K562 (cell line): ENCODE measurements around the gene PARD3. TPM values are rescaled to one million over a fixed set of nuclear protein-coding genes. Genes with fewer than 3 reads are reported as not detected.

ENCODE experiments used
- ATAC-seq: fragments of 200-7000 bp; cut with Tn5 transposase; 3 replicates; pipeline ENCODE4 v1.9.1; 2020; ENCODE audit warnings: moderate library complexity
- BruUV-seq: library from RNA; stranded (reverse); fragments of 400-500 nt; replicated peaks from 2 replicates; lab custom pipeline; 2021; lab: Mats Ljungman, UMichigan
- CTCF ChIA-PET: fragments of 300-600 bp; formaldehyde crosslinking; extraction: SDS; loops from one replicate; lab custom pipeline; 2021; ENCODE audit warnings: low intra/inter-chr PET ratio; lab: Yijun Ruan, JAX
- POLR2A ChIA-PET: fragments of 300-600, 350-650 bp; sonication (Branson Sonifier 250); formaldehyde crosslinking; extraction: SDS; loops from one replicate; lab custom pipeline; 2021; ENCODE audit warnings: antibody characterized with exemption, inconsistent platforms; lab: Yijun Ruan, JAX
- DNase-seq, 4 experiments: peaks; one replicate each; pipeline versions ENCODE4 v3.0.0 to v3.0.0-alpha.2; 2011 to 2018; ENCODE audit warnings: low spot score in 3 of 4, mixed read lengths in 3 of 4; ENCODE audit errors: extremely low read depth in 1 of 4
- FAIRE-seq: peaks from 2 replicates; lab custom pipeline; 2011; peaks lifted over from hg19 to GRCh38; lab: Jason Lieb, UNC
- H2AFZ ChIP-seq: 2 replicates; pipeline ENCODE4 v1.6.0; 2011; ENCODE audit warnings: low read depth, low read length, control low read depth, inconsistent platforms
- H3K27ac ChIP-seq: fragments of 200-600 bp; 3 replicates; pipeline ENCODE4 v1.8.0; 2011; ENCODE audit warnings: low read depth, mild to moderate bottlenecking, control low read depth, inconsistent platforms, low read length, moderate library complexity, mixed read lengths; ENCODE audit errors: extremely low read depth
- H3K27me3 ChIP-seq, 2 experiments: fragments of 300-600 bp in 1 of 2; 2 replicates in 1 of 2; 3 replicates in 1 of 2; pipeline versions ENCODE4 v1.6.0 to v1.8.0; 2011; ENCODE audit warnings: inconsistent platforms in 2 of 2, low read length in 2 of 2, mild to moderate bottlenecking in 1 of 2, mixed read lengths in 1 of 2, moderate library complexity in 1 of 2; ENCODE audit not compliant: control insufficient read depth in 2 of 2, insufficient read depth in 2 of 2
- H3K36me3 ChIP-seq: fragments of 300-600 bp; 3 replicates; pipeline ENCODE4 v1.8.0; 2011; ENCODE audit warnings: mild to moderate bottlenecking, low read length, inconsistent platforms; ENCODE audit not compliant: control insufficient read depth, insufficient read depth
- H3K4me1 ChIP-seq, 2 experiments: fragments of 200-600 bp in 1 of 2; replicated peaks in 1 of 2; 2 replicates in 1 of 2; 3 replicates in 1 of 2; pipeline versions ENCODE4 v1.5.1 to v1.8.0; 2011; ENCODE audit warnings: inconsistent platforms in 2 of 2, low read length in 2 of 2, mild to moderate bottlenecking in 1 of 2, mixed read lengths in 1 of 2, moderate library complexity in 1 of 2; ENCODE audit not compliant: control insufficient read depth in 2 of 2, insufficient read depth in 2 of 2
- H3K4me2 ChIP-seq: 2 replicates; pipeline ENCODE4 v1.6.1; 2011; ENCODE audit warnings: low read length, control low read depth, inconsistent platforms, mixed read lengths; ENCODE audit not compliant: insufficient read depth
- H3K4me3 ChIP-seq: fragments of 200-600 bp; sonication (generic), shearing (Covaris generic); 2 replicates; pipeline ENCODE4 v1.5.1; 2016; ENCODE audit warnings: control low read depth, inconsistent platforms
- H3K79me2 ChIP-seq: fragments of 200-600 bp; 3 replicates; pipeline ENCODE4 v1.8.0; 2011; ENCODE audit warnings: low read length, inconsistent platforms; ENCODE audit not compliant: control insufficient read depth, insufficient read depth
- H3K9ac ChIP-seq, 2 experiments: 2 replicates each; pipeline versions ENCODE4 v1.6.0 to v1.6.1; 2011; ENCODE audit warnings: low read depth in 2 of 2, low read length in 2 of 2, control low read depth in 1 of 2, inconsistent platforms in 1 of 2, mild to moderate bottlenecking in 1 of 2, mixed read lengths in 1 of 2; ENCODE audit not compliant: insufficient read depth in 1 of 2
- H3K9me1 ChIP-seq: one replicate; pipeline ENCODE4 v1.6.0; 2011; ENCODE audit warnings: inconsistent platforms, mild to moderate bottlenecking, low read length, moderate library complexity; ENCODE audit not compliant: control insufficient read depth, insufficient read depth
- H3K9me3 ChIP-seq: replicated peaks from 2 replicates; pipeline ENCODE4 v1.5.1; 2011; ENCODE audit warnings: low read depth, low read length, inconsistent platforms; ENCODE audit not compliant: control insufficient read depth, insufficient read depth
- H4K20me1 ChIP-seq: replicated peaks from 2 replicates; pipeline ENCODE4 v1.6.1; 2011; ENCODE audit warnings: low read length, inconsistent platforms, mixed read lengths; ENCODE audit not compliant: control insufficient read depth, insufficient read depth
- HMBOX1 ChIP-seq: sonication (generic); IDR thresholded peaks from 2 replicates; pipeline ENCODE4 v1.6.1; 2016
- IRF2 ChIP-seq: sonication (generic); formaldehyde crosslinking; IDR thresholded peaks from 2 replicates; pipeline ENCODE4 v1.8.1; 2022; ENCODE audit warnings: mild to moderate bottlenecking, missing genetic modification reagents
- NONO ChIP-seq, 2 experiments: fragments of 200-400 bp in 1 of 2; fragments of 450-650 bp in 1 of 2; formaldehyde crosslinking in 1 of 2; IDR thresholded peaks; 2 replicates each; pipeline ENCODE4 v1.6.1; 2017; ENCODE audit warnings: low read depth in 2 of 2, mild to moderate bottlenecking in 2 of 2, moderate library complexity in 2 of 2, low read length in 1 of 2
- PHTF2 ChIP-seq: fragments of 250-450 bp; sonication (Bioruptor Pico); IDR thresholded peaks from 2 replicates; pipeline ENCODE4 v1.5.0; 2021; ENCODE audit warnings: mild to moderate bottlenecking
- ZKSCAN1 ChIP-seq: fragments of 150-350 bp; IDR thresholded peaks from 2 replicates; pipeline ENCODE4 v1.6.1; 2016; ENCODE audit warnings: low read depth, low read length
- ZNF121 ChIP-seq: sonication (generic); formaldehyde crosslinking; conservative IDR thresholded peaks from 2 replicates; pipeline ENCODE4 v1.8.0; 2022; ENCODE audit warnings: missing genetic modification reagents
- WGBS: fragments of 100-300 bp; shearing (Covaris generic); methylation state at CpG from one replicate; pipeline ENCODE4 v1.1.6; 2016; ENCODE audit warnings: low coverage, mixed read lengths; ENCODE audit not compliant: insufficient coverage; ENCODE audit errors: missing lambda C conversion rate; 5-methylcytosine and 5-hydroxymethylcytosine counted together
- in situ Hi-C: fragments of 300-500 bp; cut with MboI; formaldehyde crosslinking; loops from 4 replicates; pipeline ENCODE4 v1.15.0; 2018; ENCODE audit warnings: inconsistent platforms, mixed read lengths
- intact Hi-C: fragments of 100-400 bp; cut with micrococcal nuclease; formaldehyde crosslinking; loops from 2 replicates; pipeline ENCODE4 v1.14.2; 2022
- polyA plus RNA-seq, 8 experiments: library from polyadenylated mRNA; depleted of rRNA in 4 of 8; stranded (reverse) in 5 of 8; unstranded in 3 of 8; fragments of >200 nt; fragmentation: Nextera tagmentation in 2 of 8; fragmentation: Illumina TruSeq in 1 of 8; extraction: Ambion mirVana in 2 of 8; extraction: Trizol in 1 of 8; gene quantifications; 2 replicates each; pipeline versions ENCODE4 v1.2.1 to v1.2.3, GENCODE V29; 2011 to 2014; ENCODE audit warnings: inconsistent platforms in 1 of 8, missing spikeins in 1 of 8
- total RNA-seq, 7 experiments: library from RNA; depleted of rRNA in 6 of 7; stranded (reverse); fragments of >200 nt in 6 of 7; fragmentation: Illumina TruSeq in 2 of 7; extraction: Trizol in 2 of 7; gene quantifications; 2 replicates each; pipeline versions ENCODE4 v1.2.1 to v1.2.3, GENCODE V29; 2011 to 2021; ENCODE audit warnings: low replicate concordance in 1 of 7

Gene PARD3
- total and polyA plus RNA-seq, 9 of the 15 experiments (the other 6 are each of a cell fraction or from before 2014, with no cell fraction given), result 2.7 to 11.7 (median 7.7) TPM

GRCh38 chr10:34775044-34775637 is 40.0 kb downstream of the PARD3 start:
- ATAC-seq (no peak), FAIRE-seq (no peak), DNase-seq (no peak)
- H3K9ac ChIP-seq, result no peak overlapping the region
- H3K27ac ChIP-seq, result no peak overlapping the region
- no peaks in the 10 kb centered on the region; a peak in 1 of 5 replicates for H3K4me1 ChIP-seq
- no peak overlapping the region for H3K4me3 ChIP-seq
- no TSS peak for BruUV-seq
- ChIA-PET CTCF (no interaction called here), POLR2A (no interaction called here)
- no peak overlapping the region for H2AFZ ChIP-seq
- no peaks in the 10 kb centered on the region for H3K27me3 ChIP-seq
- WGBS, result 37% methylated on average over 3 of the region's 3 CpGs
- H3K79me2 ChIP-seq, result no peaks in the 10 kb centered on the region
- no peak overlapping the region for H3K4me2 ChIP-seq
- H3K9me1 ChIP-seq, result no peaks in the 10 kb centered on the region
- intact Hi-C loops (no loop called here), in situ Hi-C loops (no loop called here)
- no peaks in the 10 kb centered on the region; the same call in 1 of the 2 replicates for H4K20me1 ChIP-seq
- no peaks in the 10 kb centered on the region for H3K9me3 ChIP-seq
- no peaks in the 10 kb centered on the region for H3K36me3 ChIP-seq
- TF ChIP-seq IRF2 (no peak), HMBOX1 (no peak), ZNF121 (peak; percentile 81), ZKSCAN1 (no peak), NONO (IDR thresholded peaks at IDR 0.05; ENCODE audit: low read depth in 2 of 2, low read length in 1 of 2) (no peak), PHTF2 (no peak)
